Measurements from ENCODE around the gene WASF2. TPM values are rescaled to one million over a fixed set of nuclear protein-coding genes. Genes with fewer than 3 reads are reported as not detected.
A peak's percentile ranks its signal among the peaks of the same experiment; 100 is the strongest.

Gene WASF2
- total and polyA plus RNA-seq, 4 experiments from 2014 or later = 31.6 to 164 (median 122) TPM

GRCh38 chr1:27381969-27382762, 107.8 kb downstream of the WASF2 start:
- Mint-ChIP-seq H3K36me3 (no peaks in the 10 kb centered on the region), H3K9me3 (no peaks in the 10 kb centered on the region), H3K27me3 (peaks cover 1 to 2% of the 10 kb centered on the region in 2 donors), H3K4me3 (no peak overlapping the region), H3K4me1 (peaks cover 0 to 2% (median 0%) of the 10 kb centered on the region in 4 donors), H3K27ac (no peak overlapping the region)
- no peak for DNase-seq
- H3K4me3 ChIP-seq (ENCODE audit: low read length in 2 of 2) = no peak overlapping the region
- H3K4me1 ChIP-seq (ENCODE audit: insufficient read depth, low read length) = no peaks in the 10 kb centered on the region
- no peaks in the 10 kb centered on the region for H3K27me3 ChIP-seq (ENCODE audit: insufficient read depth, low read length)
- ChIA-PET CTCF (ENCODE audit: partially characterized antibody) (interaction anchor here (1.1 to 12.1 kb wide), 4 partner anchors 25 to 84 kb away, joined by 3 to 325 read pairs (median 70); no protein-coding TSS in a partner anchor), POLR2A (ENCODE audit: partially characterized antibody) (interaction anchor here (1.1 kb wide), 1 partner anchor 25 kb away, joined by 4 read pairs; no protein-coding TSS in a partner anchor)
- no peaks in the 10 kb centered on the region for H3K36me3 ChIP-seq (ENCODE audit: insufficient read depth, low read length)
- no peaks in the 10 kb centered on the region for H3K9me3 ChIP-seq (ENCODE audit: control insufficient read depth in 1 of 2, low read length in 2 of 2)
- intact Hi-C loops (cut with micrococcal nuclease) = no loop called here
- no peak overlapping the region for H3K27ac ChIP-seq (ENCODE audit: low read depth, low read length)

- H3K36me3 Mint-ChIP-seq = no peaks in the 10 kb centered on the region
- no peaks in the 10 kb centered on the region for H3K27me3 ChIP-seq (ENCODE audit: insufficient read depth, low read length)
Measured at GRCh38 chr1:27380766-27381733, 108.9 kb downstream of the WASF2 start.

GRCh38 chr1:27380224-27380623, 109.7 kb downstream of the WASF2 start:
- Mint-ChIP-seq H3K36me3 (no peaks in the 10 kb centered on the region), H3K27me3 (peaks cover 0 to 2% of the 10 kb centered on the region in 2 donors), H3K4me3 (no peak overlapping the region), H3K9me3 (no peaks in the 10 kb centered on the region), H3K27ac (no peak overlapping the region), H3K4me1 (peaks cover 0 to 2% (median 0%) of the 10 kb centered on the region in 4 donors)
- intact Hi-C loops (cut with micrococcal nuclease) = no loop called here
- Histone ChIP-seq H3K9me3 (ENCODE audit: control insufficient read depth in 1 of 2, low read length in 2 of 2) (no peaks in the 10 kb centered on the region), H3K4me1 (ENCODE audit: insufficient read depth, low read length) (no peaks in the 10 kb centered on the region), H3K4me3 (ENCODE audit: low read length in 2 of 2) (no peak overlapping the region), H3K27me3 (ENCODE audit: insufficient read depth, low read length) (no peaks in the 10 kb centered on the region), H3K27ac (ENCODE audit: low read depth, low read length) (no peak overlapping the region), H3K36me3 (ENCODE audit: insufficient read depth, low read length) (no peaks in the 10 kb centered on the region)
- ChIA-PET CTCF (ENCODE audit: partially characterized antibody) (interaction anchor here (0.9 kb wide), 1 partner anchor 10 kb away, joined by 3 read pairs; no protein-coding TSS in a partner anchor), POLR2A (ENCODE audit: partially characterized antibody) (no interaction called here)
- no peak for DNase-seq

More at GRCh38 chr1:27380766-27381733, 108.9 kb downstream of the WASF2 start:
- ChIA-PET POLR2A (ENCODE audit: partially characterized antibody) (no interaction called here), CTCF (ENCODE audit: partially characterized antibody) (interaction anchor here (2.7 to 12.1 kb wide), 3 partner anchors 24 to 83 kb away, joined by 9 to 325 read pairs (median 130); no protein-coding TSS in a partner anchor)
- Mint-ChIP-seq H3K4me1 (peaks cover 0 to 2% (median 0%) of the 10 kb centered on the region in 4 donors), H3K27me3 (peaks cover 0 to 2% of the 10 kb centered on the region in 2 donors), H3K9me3 (no peaks in the 10 kb centered on the region), H3K4me3 (no peak overlapping the region), H3K27ac (peak overlapping the region in 1 of 7 donors; percentile 64)
- intact Hi-C loops (cut with micrococcal nuclease) = no loop called here
- no peaks in the 10 kb centered on the region for H3K36me3 ChIP-seq (ENCODE audit: insufficient read depth, low read length)
- H3K27ac ChIP-seq (ENCODE audit: low read depth, low read length) = no peak overlapping the region
- DNase-seq = no peak
- H3K4me1 ChIP-seq (ENCODE audit: insufficient read depth, low read length) = no peaks in the 10 kb centered on the region
- H3K4me3 ChIP-seq (ENCODE audit: low read length in 2 of 2) = no peak overlapping the region
- H3K9me3 ChIP-seq (ENCODE audit: control insufficient read depth in 1 of 2, low read length in 2 of 2) = no peaks in the 10 kb centered on the region

DNA sequence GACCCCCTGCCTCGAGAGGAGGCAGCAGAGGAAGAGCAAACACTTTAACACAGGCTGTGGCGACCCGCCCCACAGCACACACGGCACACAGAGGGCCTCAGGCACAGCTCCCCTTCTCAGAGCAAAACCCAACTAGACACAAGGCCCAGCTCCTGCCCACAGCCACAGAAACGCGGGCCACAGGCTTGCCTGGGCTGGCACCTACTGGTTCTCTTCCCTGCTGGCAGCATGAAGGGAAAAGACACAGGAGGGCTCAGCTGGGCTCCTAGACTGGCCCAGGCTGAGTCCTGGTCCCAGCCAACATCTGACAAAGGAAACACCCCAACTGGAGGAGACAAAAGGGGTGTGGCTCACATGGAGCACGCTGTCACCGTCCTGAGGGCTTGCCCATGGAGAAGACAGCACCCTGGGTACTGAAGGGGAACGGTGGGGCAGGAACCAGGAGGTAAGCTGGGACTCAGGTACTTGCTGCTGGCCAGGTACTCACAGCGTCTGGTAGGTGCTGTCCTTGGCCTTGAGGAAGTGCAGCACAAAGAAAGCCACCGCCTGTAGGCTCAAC, 110.3 kb downstream of the WASF2 start:
- no peaks in the 10 kb centered on the region for H3K36me3 ChIP-seq (ENCODE audit: insufficient read depth, low read length)
- H3K4me1 ChIP-seq (ENCODE audit: insufficient read depth, low read length) = no peaks in the 10 kb centered on the region
- Mint-ChIP-seq H3K36me3 (no peaks in the 10 kb centered on the region), H3K27me3 (peaks cover 0 to 2% of the 10 kb centered on the region in 2 donors), H3K4me1 (peaks cover 0 to 2% (median 0%) of the 10 kb centered on the region in 4 donors), H3K9me3 (no peaks in the 10 kb centered on the region), H3K4me3 (no peak overlapping the region), H3K27ac (no peak overlapping the region)
- no peak overlapping the region for H3K4me3 ChIP-seq (ENCODE audit: low read length in 2 of 2)
- ChIA-PET CTCF (ENCODE audit: partially characterized antibody) (interaction anchor here (0.9 kb wide), 1 partner anchor 11 kb away, joined by 3 read pairs; no protein-coding TSS in a partner anchor), POLR2A (ENCODE audit: partially characterized antibody) (interaction anchor here (0.9 kb wide), 1 partner anchor 14 kb away, joined by 3 read pairs; no protein-coding TSS in a partner anchor)
- no peaks in the 10 kb centered on the region for H3K9me3 ChIP-seq (ENCODE audit: control insufficient read depth in 1 of 2, low read length in 2 of 2)
- DNase-seq = no peak
- intact Hi-C loops (cut with micrococcal nuclease) = no loop called here
- H3K27me3 ChIP-seq (ENCODE audit: insufficient read depth, low read length) = no peaks in the 10 kb centered on the region
- no peak overlapping the region for H3K27ac ChIP-seq (ENCODE audit: low read depth, low read length)

- H3K27ac Mint-ChIP-seq = peak overlapping the region in 1 of 7 donors; percentile 48
- POLR2A ChIA-PET (ENCODE audit: partially characterized antibody) = no interaction called here
Measured at GRCh38 chr1:27377760-27378495, 112.0 kb downstream of the WASF2 start.

DNA sequence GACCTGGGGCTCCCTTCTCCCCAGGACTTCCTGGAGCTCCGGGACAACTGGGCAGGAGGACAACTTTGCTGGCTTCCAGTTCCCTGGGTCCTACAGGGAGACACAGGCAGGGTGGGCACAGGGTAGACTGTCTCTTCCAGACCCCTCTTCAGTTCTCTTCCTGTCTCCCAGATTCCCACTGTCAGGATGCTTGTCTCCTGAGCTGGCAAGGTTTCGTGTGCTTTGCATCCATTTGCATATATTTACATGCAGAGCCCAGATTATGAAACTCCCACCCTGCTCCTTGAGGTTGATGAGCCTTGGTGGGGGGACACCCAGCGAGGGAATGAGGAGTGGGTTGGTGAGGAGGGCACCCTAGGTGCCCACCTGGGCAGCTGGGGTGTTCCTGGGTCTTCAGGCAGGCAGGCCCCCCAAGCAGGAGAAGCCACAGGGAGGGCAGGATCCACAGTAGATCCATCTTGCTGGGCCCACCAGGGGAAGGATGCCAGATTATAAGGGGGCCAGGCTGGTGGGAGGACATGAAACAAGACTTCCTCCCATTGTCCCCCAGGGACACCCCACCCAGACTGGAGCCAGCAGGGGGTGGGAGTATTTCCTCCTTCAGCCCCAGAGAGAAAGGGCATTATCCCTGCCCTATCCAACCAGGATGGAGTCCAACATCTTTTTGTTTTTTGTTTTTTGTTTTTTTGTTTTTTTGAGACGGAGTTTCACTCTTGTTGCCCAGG, 115.4 kb downstream of the WASF2 start, which contains the start of gene FCN3:
FCN3 (minus strand) TSS at position 463 of the 725 bp plus-strand sequence; CDS start at position 457, 6 bp downstream.
- H3K27me3 Mint-ChIP-seq = no peaks in the 10 kb centered on the region
- H3K4me1 Mint-ChIP-seq = peaks cover 0 to 6% (median 0%) of the 10 kb centered on the region in 4 donors
- Histone ChIP-seq H3K27me3 (ENCODE audit: insufficient read depth, low read length) (no peaks in the 10 kb centered on the region), H3K9me3 (ENCODE audit: control insufficient read depth in 1 of 2, low read length in 2 of 2) (no peaks in the 10 kb centered on the region), H3K36me3 (ENCODE audit: insufficient read depth, low read length) (no peaks in the 10 kb centered on the region), H3K27ac (ENCODE audit: low read depth, low read length) (no peak within 1 kb of the TSS), H3K4me1 (ENCODE audit: insufficient read depth, low read length) (no peaks in the 10 kb centered on the region), H3K4me3 (ENCODE audit: low read length in 2 of 2) (no peak within 1 kb of the TSS)
- H3K4me3 Mint-ChIP-seq = no peak within 1 kb of the TSS
- intact Hi-C loops (cut with micrococcal nuclease) = no loop called here
- ChIA-PET POLR2A (ENCODE audit: partially characterized antibody) (no interaction called here), CTCF (ENCODE audit: partially characterized antibody) (interaction anchor here (1.7 kb wide), 1 partner anchor 78 kb away, joined by 4 read pairs; no protein-coding TSS in a partner anchor)
- no peak for DNase-seq
- no peaks in the 10 kb centered on the region for H3K36me3 Mint-ChIP-seq
- H3K9me3 Mint-ChIP-seq = no peaks in the 10 kb centered on the region
- no peak within 1 kb of the TSS for H3K27ac Mint-ChIP-seq

More at GRCh38 chr1:27377760-27378495, 112.0 kb downstream of the WASF2 start:
- Histone ChIP-seq H3K9me3 (ENCODE audit: control insufficient read depth in 1 of 2, low read length in 2 of 2) (no peaks in the 10 kb centered on the region), H3K27ac (ENCODE audit: low read depth, low read length) (no peak overlapping the region), H3K4me1 (ENCODE audit: insufficient read depth, low read length) (no peaks in the 10 kb centered on the region), H3K36me3 (ENCODE audit: insufficient read depth, low read length) (no peaks in the 10 kb centered on the region), H3K4me3 (ENCODE audit: low read length in 2 of 2) (no peak overlapping the region), H3K27me3 (ENCODE audit: insufficient read depth, low read length) (no peaks in the 10 kb centered on the region)
- intact Hi-C loops (cut with micrococcal nuclease) = no loop called here
- H3K27me3 Mint-ChIP-seq = peaks cover 0 to 2% of the 10 kb centered on the region in 2 donors
- no peaks in the 10 kb centered on the region for H3K36me3 Mint-ChIP-seq
- H3K4me3 Mint-ChIP-seq = no peak overlapping the region
- no peak for DNase-seq
- H3K4me1 Mint-ChIP-seq = peaks cover 0 to 2% (median 0%) of the 10 kb centered on the region in 4 donors
- H3K9me3 Mint-ChIP-seq = no peaks in the 10 kb centered on the region
- CTCF ChIA-PET (ENCODE audit: partially characterized antibody) = interaction anchor here (0.6 to 2.7 kb wide), 6 partner anchors 10 to 203 kb away, joined by 3 to 8 read pairs (median 4); partner anchors contain the start of gene MAP3K6
